ENCODE data around the gene ZNF385D.

Gene ZNF385D

GRCh38 chr3:21543380-21544075 is 207.5 kb downstream of the ZNF385D start:
- Histone ChIP-seq H2BK120ac (ENCODE audit: insufficient read depth, low read length, poor library complexity) (no peak overlapping the region), H3K14ac (ENCODE audit: low read length) (no peak overlapping the region), H3K79me2 (ENCODE audit: control insufficient read depth, insufficient read depth, low read length, poor library complexity) (no peaks in the 10 kb centered on the region), H4K8ac (ENCODE audit: low read depth, low read length) (no peak overlapping the region), H3K9ac (ENCODE audit: low read length) (no peak overlapping the region), H3K4me2 (ENCODE audit: low read length) (no peak overlapping the region), H2BK12ac (ENCODE audit: low read length) (no peak overlapping the region), H3K23ac (ENCODE audit: low read length) (no peak overlapping the region), H3K4ac (ENCODE audit: low read depth, low read length) (no peak overlapping the region), H3K79me1 (ENCODE audit: low read length) (no peaks in the 10 kb centered on the region), H3K36me3 (ENCODE audit: control insufficient read depth in 1 of 2, insufficient read depth in 2 of 2, low read length in 2 of 2) (no peaks in the 10 kb centered on the region), H3K4me3 (ENCODE audit: low read depth, low read length) (no peak overlapping the region), H2AK5ac (ENCODE audit: low read length) (no peak overlapping the region), H3K18ac (ENCODE audit: low read length) (no peak overlapping the region), H2BK5ac (ENCODE audit: low read depth, low read length, poor library complexity) (no peak overlapping the region), H3K27ac (ENCODE audit: low read depth, low read length) (no peak overlapping the region), H3K27me3 (ENCODE audit: insufficient read depth, low read length) (no peaks in the 10 kb centered on the region), H3K4me1 (ENCODE audit: control insufficient read depth in 1 of 2, insufficient read depth in 2 of 2, low read length in 2 of 2) (no peaks in the 10 kb centered on the region), H2AFZ (ENCODE audit: insufficient read depth, low read length, poor library complexity) (no peak overlapping the region), H4K91ac (ENCODE audit: low read depth, low read length) (no peak overlapping the region), H4K12ac (ENCODE audit: low read depth, low read length) (no peak overlapping the region), H3K9me3 (ENCODE audit: insufficient read depth, low read depth, low read length) (no peaks in the 10 kb centered on the region)
- no peak for DNase-seq
- no CpG with 5 or more reads among the region's 15 CpGs for WGBS (ENCODE audit: extremely low coverage, insufficient coverage, insufficient read length)

GRCh38 chr3:21542656-21543379 is 208.2 kb downstream of the ZNF385D start:
- no peaks in the 10 kb centered on the region for H3K9me3 ChIP-seq (ENCODE audit: insufficient read depth, low read depth, low read length)
- DNase-seq: no peak
- H3K79me2 ChIP-seq (ENCODE audit: control insufficient read depth, insufficient read depth, low read length, poor library complexity): no peaks in the 10 kb centered on the region
- H2BK5ac ChIP-seq (ENCODE audit: low read depth, low read length, poor library complexity): no peak overlapping the region
- no peak overlapping the region for H2BK12ac ChIP-seq (ENCODE audit: low read length)
- no peak overlapping the region for H3K23ac ChIP-seq (ENCODE audit: low read length)
- no peak overlapping the region for H3K4me3 ChIP-seq (ENCODE audit: low read depth, low read length)
- no peak overlapping the region for H3K4me2 ChIP-seq (ENCODE audit: low read length)
- H3K4ac ChIP-seq (ENCODE audit: low read depth, low read length): no peak overlapping the region
- no peaks in the 10 kb centered on the region for H3K36me3 ChIP-seq (ENCODE audit: control insufficient read depth in 1 of 2, insufficient read depth in 2 of 2, low read length in 2 of 2)
- no peak overlapping the region for H3K18ac ChIP-seq (ENCODE audit: low read length)
- no peaks in the 10 kb centered on the region for H3K27me3 ChIP-seq (ENCODE audit: insufficient read depth, low read length)
- H2AFZ ChIP-seq (ENCODE audit: insufficient read depth, low read length, poor library complexity): no peak overlapping the region
- no peak overlapping the region for H4K12ac ChIP-seq (ENCODE audit: low read depth, low read length)
- no peak overlapping the region for H4K91ac ChIP-seq (ENCODE audit: low read depth, low read length)
- no peaks in the 10 kb centered on the region for H3K79me1 ChIP-seq (ENCODE audit: low read length)
- H2AK5ac ChIP-seq (ENCODE audit: low read length): no peak overlapping the region
- 100% methylated on average over 3 of the region's 29 CpGs for WGBS (ENCODE audit: extremely low coverage, insufficient coverage, insufficient read length)
- H3K27ac ChIP-seq (ENCODE audit: low read depth, low read length): no peak overlapping the region
- no peak overlapping the region for H3K14ac ChIP-seq (ENCODE audit: low read length)
- H2BK120ac ChIP-seq (ENCODE audit: insufficient read depth, low read length, poor library complexity): no peak overlapping the region
- no peak overlapping the region for H4K8ac ChIP-seq (ENCODE audit: low read depth, low read length)
- no peak overlapping the region for H3K9ac ChIP-seq (ENCODE audit: low read length)
- no peaks in the 10 kb centered on the region for H3K4me1 ChIP-seq (ENCODE audit: control insufficient read depth in 1 of 2, insufficient read depth in 2 of 2, low read length in 2 of 2)

GRCh38 chr3:21540265-21540664 is 210.7 kb downstream of the ZNF385D start:
- Histone ChIP-seq H3K79me2 (ENCODE audit: control insufficient read depth, insufficient read depth, low read length, poor library complexity) (no peaks in the 10 kb centered on the region), H3K4ac (ENCODE audit: low read depth, low read length) (no peak overlapping the region), H3K79me1 (ENCODE audit: low read length) (no peaks in the 10 kb centered on the region), H3K9me3 (ENCODE audit: insufficient read depth, low read depth, low read length) (no peaks in the 10 kb centered on the region), H3K23ac (ENCODE audit: low read length) (no peak overlapping the region), H2AFZ (ENCODE audit: insufficient read depth, low read length, poor library complexity) (no peak overlapping the region), H3K27ac (ENCODE audit: low read depth, low read length) (no peak overlapping the region), H3K36me3 (ENCODE audit: control insufficient read depth in 1 of 2, insufficient read depth in 2 of 2, low read length in 2 of 2) (no peaks in the 10 kb centered on the region), H3K9ac (ENCODE audit: low read length) (no peak overlapping the region), H2AK5ac (ENCODE audit: low read length) (no peak overlapping the region), H3K4me2 (ENCODE audit: low read length) (no peak overlapping the region), H3K14ac (ENCODE audit: low read length) (no peak overlapping the region), H3K27me3 (ENCODE audit: insufficient read depth, low read length) (no peaks in the 10 kb centered on the region), H3K18ac (ENCODE audit: low read length) (no peak overlapping the region), H3K4me1 (ENCODE audit: control insufficient read depth in 1 of 2, insufficient read depth in 2 of 2, low read length in 2 of 2) (no peaks in the 10 kb centered on the region), H2BK120ac (ENCODE audit: insufficient read depth, low read length, poor library complexity) (no peak overlapping the region), H3K4me3 (ENCODE audit: low read depth, low read length) (no peak overlapping the region), H4K12ac (ENCODE audit: low read depth, low read length) (no peak overlapping the region), H2BK12ac (ENCODE audit: low read length) (no peak overlapping the region), H2BK5ac (ENCODE audit: low read depth, low read length, poor library complexity) (no peak overlapping the region), H4K91ac (ENCODE audit: low read depth, low read length) (no peak overlapping the region), H4K8ac (ENCODE audit: low read depth, low read length) (no peak overlapping the region)
- no CpG with 5 or more reads among the region's 6 CpGs for WGBS (ENCODE audit: extremely low coverage, insufficient coverage, insufficient read length)
- no peak for DNase-seq

GRCh38 chr3:21534462-21534861 is 216.5 kb downstream of the ZNF385D start:
- no peak overlapping the region for H4K8ac ChIP-seq (ENCODE audit: low read depth, low read length)

More at GRCh38 chr3:21534462-21534861, 216.5 kb downstream of the ZNF385D start:
- Histone ChIP-seq H3K79me1 (ENCODE audit: low read length) (no peaks in the 10 kb centered on the region), H3K27ac (ENCODE audit: low read depth, low read length) (no peak overlapping the region), H2BK120ac (ENCODE audit: insufficient read depth, low read length, poor library complexity) (no peak overlapping the region), H3K4ac (ENCODE audit: low read depth, low read length) (no peak overlapping the region), H4K91ac (ENCODE audit: low read depth, low read length) (no peak overlapping the region), H3K79me2 (ENCODE audit: control insufficient read depth, insufficient read depth, low read length, poor library complexity) (no peaks in the 10 kb centered on the region), H4K12ac (ENCODE audit: low read depth, low read length) (no peak overlapping the region), H2BK12ac (ENCODE audit: low read length) (no peak overlapping the region), H3K9ac (ENCODE audit: low read length) (no peak overlapping the region), H3K4me1 (ENCODE audit: control insufficient read depth in 1 of 2, insufficient read depth in 2 of 2, low read length in 2 of 2) (no peaks in the 10 kb centered on the region), H3K27me3 (ENCODE audit: insufficient read depth, low read length) (no peaks in the 10 kb centered on the region), H3K23ac (ENCODE audit: low read length) (no peak overlapping the region), H3K4me3 (ENCODE audit: low read depth, low read length) (no peak overlapping the region), H3K14ac (ENCODE audit: low read length) (no peak overlapping the region), H2AFZ (ENCODE audit: insufficient read depth, low read length, poor library complexity) (no peak overlapping the region), H2AK5ac (ENCODE audit: low read length) (no peak overlapping the region), H3K18ac (ENCODE audit: low read length) (no peak overlapping the region), H3K4me2 (ENCODE audit: low read length) (no peak overlapping the region), H2BK5ac (ENCODE audit: low read depth, low read length, poor library complexity) (no peak overlapping the region), H3K36me3 (ENCODE audit: control insufficient read depth in 1 of 2, insufficient read depth in 2 of 2, low read length in 2 of 2) (no peaks in the 10 kb centered on the region), H3K9me3 (ENCODE audit: insufficient read depth, low read depth, low read length) (no peaks in the 10 kb centered on the region)
- no CpG with 5 or more reads among the region's 3 CpGs for WGBS (ENCODE audit: extremely low coverage, insufficient coverage, insufficient read length)
- no peak for DNase-seq
